T47D (cell line): Measurements from ENCODE around the gene MSMP.

ENCODE experiments used
- DNase-seq, 2 experiments: peaks; one replicate each; pipeline versions ENCODE4 v3.0.0 to v3.0.0-alpha.2; 2011 to 2012; ENCODE audit warnings: low read depth in 1 of 2, low spot score in 1 of 2
- JUND ChIP-seq: IDR thresholded peaks from 2 replicates; pipeline ENCODE4 v1.6.1; 2012; ENCODE audit warnings: low read depth
- in situ Hi-C: cut with HindIII; loops from 2 replicates; pipeline ENCODE4 v1.10.0; 2016; ENCODE audit warnings: low sequenced_read_pairs, low pct_unique_long_range_greater_than_20kb

The MSMP gene, protein sequence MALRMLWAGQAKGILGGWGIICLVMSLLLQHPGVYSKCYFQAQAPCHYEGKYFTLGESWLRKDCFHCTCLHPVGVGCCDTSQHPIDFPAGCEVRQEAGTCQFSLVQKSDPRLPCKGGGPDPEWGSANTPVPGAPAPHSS

GRCh38 chr9:35754264-35754663 lies at the start of gene MSMP:
MSMP (minus strand) TSS chr9:35754276; CDS start chr9:35754129, 147 bp downstream.
- in situ Hi-C loops: no loop called here
- no peak for TF ChIP-seq JUND
- no peak for DNase-seq

DNA sequence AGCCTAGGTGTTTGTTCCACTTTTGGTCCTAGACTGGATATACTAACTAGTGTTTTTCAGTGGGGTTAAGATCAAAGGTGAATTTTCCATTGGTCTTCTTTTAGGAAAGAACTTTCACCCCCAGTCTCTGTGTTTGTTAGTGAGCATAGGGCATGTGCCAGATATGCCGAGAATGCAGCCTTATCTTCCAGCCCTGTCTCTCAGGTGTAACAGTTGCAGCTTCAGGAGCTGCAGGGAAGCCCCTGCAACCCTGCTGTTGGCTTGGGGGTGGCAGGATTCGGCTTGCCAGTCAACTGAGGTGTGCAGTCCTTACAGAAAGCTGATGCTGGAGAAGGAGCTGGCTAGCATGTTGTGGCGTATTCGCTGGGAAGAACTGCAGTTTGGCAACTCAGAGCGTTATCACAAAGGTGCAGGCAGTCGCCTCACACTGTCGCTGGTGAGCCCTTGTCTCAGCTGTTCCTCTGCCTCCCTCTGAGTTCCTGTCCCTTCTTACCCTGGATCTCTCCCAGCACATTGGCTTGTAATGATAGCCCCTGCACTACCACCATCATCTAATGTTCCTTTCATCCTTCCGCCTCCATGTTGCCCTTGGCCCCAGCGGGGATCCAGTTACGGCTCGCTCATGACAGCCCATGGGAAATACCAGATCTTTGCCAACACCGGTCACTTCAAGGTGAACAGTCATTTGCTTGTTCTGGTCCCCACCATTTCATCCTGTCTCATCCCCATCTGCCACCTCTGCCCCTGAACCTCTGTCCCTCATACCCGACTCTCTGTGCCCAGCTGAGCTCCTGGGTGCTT lies 47.5 kb upstream of the MSMP start:
- in situ Hi-C loops: no loop called here
- TF ChIP-seq JUND: no peak
- no peak for DNase-seq

GRCh38 chr9:35800530-35800929 lies 46.5 kb upstream of the MSMP start:
- no peak for DNase-seq
- TF ChIP-seq JUND: no peak
- in situ Hi-C loops: no loop called here

DNA sequence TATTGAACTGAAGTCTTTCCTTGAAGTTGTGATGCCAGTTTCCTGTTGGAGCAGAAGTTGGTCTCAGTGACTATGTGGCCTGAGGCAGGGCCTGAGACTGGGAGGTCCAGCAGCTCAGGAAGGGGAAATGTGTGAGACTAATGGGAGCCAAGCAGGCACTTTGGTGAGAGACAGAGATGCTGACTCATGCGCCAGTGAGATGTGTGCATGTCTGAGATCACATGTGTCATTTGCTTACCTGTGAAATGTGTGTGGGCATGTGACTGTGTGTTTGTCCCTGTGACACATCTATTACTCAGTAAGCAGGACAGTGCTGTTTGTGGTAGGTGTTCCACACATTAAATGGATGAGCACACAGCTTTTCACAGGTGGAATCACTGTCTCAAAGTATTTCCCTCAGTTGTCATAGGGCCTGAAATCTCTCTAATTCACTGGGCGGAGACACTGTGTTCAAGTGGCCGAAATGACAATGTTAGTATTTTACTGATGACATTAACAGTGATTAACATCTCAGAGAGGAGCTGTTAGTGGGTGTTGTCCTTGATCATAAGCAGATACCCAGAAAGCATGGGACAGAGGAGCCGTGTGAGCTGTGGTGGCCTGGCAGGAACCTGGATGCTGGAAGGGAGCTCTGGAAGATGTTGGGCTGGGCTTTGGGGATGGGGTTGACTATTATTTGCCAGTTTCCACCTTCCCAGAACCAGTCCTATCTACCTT lies 44.7 kb upstream of the MSMP start:
- no peak for TF ChIP-seq JUND
- in situ Hi-C loops: no loop called here
- peak in 1 of 2 experiments; percentile 15 for DNase-seq

- in situ Hi-C loops: no loop called here
- no peak for TF ChIP-seq JUND
- DNase-seq: no peak
Measured at GRCh38 chr9:35797311-35798109, 43.4 kb upstream of the MSMP start.

- no peak for TF ChIP-seq JUND
- in situ Hi-C loops: no loop called here
- DNase-seq: no peak
Measured at GRCh38 chr9:35795695-35796094, 41.6 kb upstream of the MSMP start.

DNA sequence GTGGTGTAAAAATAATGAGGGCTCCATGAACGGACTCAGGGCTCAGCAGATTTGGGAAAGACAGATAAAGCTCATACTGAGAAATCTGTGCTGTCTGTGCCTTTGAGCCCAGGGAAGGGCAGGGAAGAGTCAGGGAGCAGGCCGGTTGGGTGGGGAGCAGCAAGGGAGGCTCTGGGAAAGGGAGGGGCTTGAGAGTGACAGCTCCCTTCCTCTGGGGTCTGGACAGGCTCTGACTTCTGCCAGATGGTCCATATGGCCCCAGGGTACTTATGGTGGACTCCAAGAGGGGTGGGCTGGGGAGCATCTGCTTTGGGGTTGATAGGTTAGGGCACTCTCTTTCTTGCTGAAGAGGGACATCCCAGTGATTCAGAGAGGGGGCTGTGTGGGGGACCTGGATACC lies 39.4 kb upstream of the MSMP start:
- no peak for DNase-seq
- no peak for TF ChIP-seq JUND
- in situ Hi-C loops: no loop called here

- in situ Hi-C loops: no loop called here
- no peak for DNase-seq
Measured at GRCh38 chr9:35792826-35793225, 38.8 kb upstream of the MSMP start.

GRCh38 chr9:35792024-35792813 lies 38.1 kb upstream of the MSMP start:
- no peak for DNase-seq
- TF ChIP-seq JUND: no peak
- in situ Hi-C loops: no loop called here

More at GRCh38 chr9:35792826-35793225, 38.8 kb upstream of the MSMP start:
- TF ChIP-seq JUND: no peak

DNA sequence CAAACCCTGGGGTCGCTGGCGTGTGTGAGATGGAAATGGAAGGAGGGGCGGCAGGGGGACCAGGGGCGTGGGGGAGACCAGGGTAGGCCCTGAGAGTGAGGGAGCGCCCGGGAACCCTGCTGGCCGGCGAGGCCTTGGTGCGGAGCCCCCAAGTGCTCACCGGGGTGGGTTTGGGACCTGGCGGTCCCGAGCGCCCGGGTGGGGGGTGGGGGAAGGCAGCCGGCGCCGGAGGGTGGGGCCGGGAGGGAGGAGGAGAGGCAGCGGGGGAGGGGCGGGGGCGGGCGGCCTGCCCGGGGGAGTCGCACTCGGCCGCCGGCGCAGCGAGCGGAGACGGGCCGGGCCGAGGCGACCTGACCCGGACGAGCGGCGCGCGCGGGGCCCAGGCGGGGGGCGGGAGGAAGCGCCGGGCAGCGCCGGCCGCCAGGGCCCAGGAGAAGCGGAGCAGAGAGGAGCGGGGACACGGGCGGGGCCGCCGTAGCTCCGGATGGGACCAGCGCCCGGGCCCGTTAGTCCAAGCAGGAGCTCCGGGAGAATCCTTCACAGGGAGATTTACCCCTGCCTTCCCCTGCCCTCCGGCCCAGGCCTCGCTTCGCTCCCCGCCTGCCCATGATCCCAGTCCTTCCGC lies 37.3 kb upstream of the MSMP start, which contains the start of gene NPR2:
Gene NPR2 (plus strand): TSS at position 295 of the 625 bp plus-strand sequence. CDS start 818 bp downstream, outside the sequence.
- TF ChIP-seq JUND: no peak
- DNase-seq: no peak
- in situ Hi-C loops: no loop called here

- DNase-seq: peak; percentile 65 to 77
- TF ChIP-seq JUND: no peak
- in situ Hi-C loops: no loop called here
Measured at GRCh38 chr9:35790385-35791296, 36.6 kb upstream of the MSMP start.
